Activated CD4-positive, alpha-beta T cell treated with anti-CD3 and anti-CD28 coated beads, Interleukin-2, Interleukin-6, amounts not matched to agents 100 ng/mL and 50 ng/mL, durations not matched to agents 16 hours and 8 hours (primary cell): ENCODE measurements around the gene PHF12.

Experiments
- DNase-seq: peaks from one replicate; pipeline ENCODE4 v3.0.0-alpha.2; 2020

The PHF12 gene

DNA sequence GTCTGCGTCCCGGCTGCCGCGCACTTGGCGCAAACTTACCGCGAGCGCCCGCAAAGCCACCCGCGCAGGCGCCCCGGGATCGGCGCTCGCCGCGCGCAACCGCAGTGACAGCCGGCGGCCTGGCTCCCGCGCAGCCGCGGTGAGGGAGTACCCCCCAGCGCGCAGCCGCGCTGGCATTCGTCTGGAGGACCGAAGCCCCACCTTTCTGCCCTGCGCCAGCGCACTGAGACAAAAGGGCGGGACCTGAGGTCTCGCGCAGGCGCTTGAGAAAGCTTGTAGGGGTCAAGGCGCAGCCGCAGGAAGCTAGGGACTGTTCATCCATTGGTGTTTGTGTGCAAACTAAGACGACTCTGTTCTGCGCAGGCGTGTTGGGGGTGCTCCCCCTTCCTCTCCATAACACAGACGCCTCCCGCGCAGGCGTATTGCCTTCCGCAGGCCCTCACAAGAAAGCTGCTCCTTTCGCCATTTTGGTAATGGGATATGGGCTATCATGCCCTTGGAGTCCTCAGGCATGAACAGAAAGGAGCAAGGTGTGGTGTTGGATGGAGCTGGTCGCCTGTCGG, at the start of gene PHF12:
TSS of gene PHF12 (minus strand) at position 91 of the 563 bp plus-strand sequence. CDS start 558 bp downstream, outside the sequence.
- peak; percentile 100 for DNase-seq

DNA sequence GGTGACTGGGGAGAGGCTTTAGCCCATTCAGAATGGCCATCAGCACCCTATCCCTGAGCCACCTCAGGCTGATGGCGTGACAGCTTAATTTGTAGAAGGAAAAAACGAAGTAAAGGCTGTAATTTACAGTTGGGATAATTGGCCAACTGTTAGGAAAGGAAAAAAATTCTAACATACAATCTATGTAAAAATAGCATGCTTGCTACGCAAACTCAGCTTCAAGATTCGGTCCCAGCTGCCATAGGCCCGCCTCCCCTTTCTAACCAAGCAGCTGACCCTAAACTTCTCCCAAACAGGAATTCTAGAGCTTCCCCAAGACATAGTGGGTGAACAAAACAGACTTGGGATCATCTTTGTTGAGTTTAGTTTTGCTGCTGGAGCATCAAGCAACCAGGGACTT, 49.7 kb upstream of the PHF12 start:
- no peak for DNase-seq

DNA sequence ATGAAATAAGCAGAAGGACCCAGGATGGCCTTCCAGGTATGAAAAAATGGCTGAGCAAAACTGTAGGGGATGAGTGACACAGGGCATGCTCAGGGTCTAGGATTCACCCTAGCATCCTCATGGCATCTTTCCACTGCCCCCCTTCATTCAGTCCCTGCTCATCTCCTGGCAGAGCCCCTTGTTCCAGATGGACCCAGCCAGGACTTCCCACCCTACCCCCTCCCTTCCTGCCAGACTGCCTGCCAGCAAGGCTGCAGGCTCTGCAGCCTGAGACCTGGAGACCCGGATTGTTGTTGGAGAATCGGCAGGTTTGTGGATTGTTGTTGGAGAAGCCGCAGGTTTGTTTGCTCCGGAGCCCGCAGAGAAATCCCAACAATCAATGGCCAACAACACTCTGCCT, 47.9 kb upstream of the PHF12 start:
- DNase-seq, result no peak

DNA sequence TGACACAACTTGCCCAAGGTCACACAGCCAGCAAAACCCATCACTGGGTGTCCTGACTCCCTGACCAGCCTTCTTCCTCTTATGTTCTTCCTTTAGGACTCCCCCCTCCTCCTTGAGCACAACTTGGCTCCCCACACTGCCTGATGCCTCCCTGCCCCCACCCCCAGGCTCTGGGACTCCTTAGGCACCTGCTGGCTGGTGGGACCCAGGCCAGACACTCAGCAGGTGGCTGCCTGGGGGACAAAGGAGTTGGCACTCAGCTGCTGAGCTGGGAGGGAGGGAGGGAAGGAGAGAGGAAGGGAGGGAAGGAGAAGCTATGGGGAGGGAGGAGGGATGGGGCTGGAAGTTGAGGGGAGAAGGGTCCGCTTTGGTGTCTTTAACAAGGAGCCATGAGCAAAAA, 46.5 kb upstream of the PHF12 start:
- DNase-seq, result no peak

DNA sequence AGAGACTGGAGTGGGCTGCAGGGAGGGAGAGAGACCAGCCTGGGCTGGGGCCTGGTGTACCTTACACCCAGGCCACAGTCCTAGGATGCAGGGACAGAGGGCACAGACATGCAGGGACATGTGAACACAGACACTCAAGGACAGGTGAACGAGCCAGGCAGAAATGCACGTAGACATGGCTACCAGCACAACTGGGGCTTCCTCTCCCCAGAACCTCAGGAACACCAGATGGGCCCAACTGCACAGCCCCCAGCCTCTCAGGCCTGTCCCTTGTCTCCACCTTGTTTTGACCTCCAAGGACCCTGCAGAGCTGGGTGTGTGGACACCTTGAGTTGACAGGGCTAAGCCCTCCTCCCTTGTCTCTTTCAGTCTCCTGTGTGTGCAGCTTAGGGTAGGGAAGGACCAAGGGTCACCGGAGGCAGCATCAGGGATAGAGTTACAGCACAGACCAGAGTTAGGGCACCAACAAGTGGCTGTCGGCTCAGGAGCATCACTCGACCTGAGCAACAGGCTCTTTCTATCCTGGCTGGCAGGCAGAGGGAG, 45.3 kb upstream of the PHF12 start:
- DNase-seq, result no peak

DNA sequence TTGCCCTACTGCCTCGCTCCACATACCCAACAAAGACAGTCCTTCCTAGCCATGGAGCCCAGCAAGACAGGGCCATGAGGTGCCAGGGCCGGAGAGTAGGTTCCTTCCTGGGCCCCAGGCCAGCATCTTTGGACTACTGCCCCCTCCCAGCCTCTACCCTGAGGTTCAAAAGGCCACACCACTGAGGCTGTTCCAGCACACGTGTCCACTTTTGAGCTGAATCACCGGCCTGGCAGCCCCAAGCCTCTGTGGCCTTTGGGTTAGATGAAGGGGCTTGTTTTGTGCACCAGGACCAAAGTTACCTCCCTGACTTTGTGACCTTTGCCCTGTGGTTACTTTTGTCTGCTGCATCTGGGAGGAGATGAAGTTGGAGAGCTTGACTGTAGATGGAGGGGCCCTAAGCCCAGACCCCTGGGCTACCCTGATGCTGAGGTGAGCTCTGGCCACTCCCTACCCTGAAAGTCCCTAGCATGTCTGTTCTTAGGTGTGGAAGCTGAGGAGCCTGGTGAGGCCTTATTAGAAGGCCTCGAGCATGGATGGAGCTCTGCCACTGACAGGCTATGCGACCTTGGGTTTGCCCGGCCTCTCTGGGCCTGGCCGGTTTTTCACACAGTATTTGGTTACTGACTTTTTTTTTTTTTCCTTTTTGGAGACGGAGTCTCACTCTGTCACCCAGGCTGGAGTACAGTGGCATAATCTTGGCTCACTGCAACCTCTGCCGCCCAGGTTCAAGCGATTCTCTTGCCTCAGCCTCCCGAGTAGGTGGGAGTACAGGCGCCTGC, 42.5 kb upstream of the PHF12 start:
- DNase-seq, result no peak

DNA sequence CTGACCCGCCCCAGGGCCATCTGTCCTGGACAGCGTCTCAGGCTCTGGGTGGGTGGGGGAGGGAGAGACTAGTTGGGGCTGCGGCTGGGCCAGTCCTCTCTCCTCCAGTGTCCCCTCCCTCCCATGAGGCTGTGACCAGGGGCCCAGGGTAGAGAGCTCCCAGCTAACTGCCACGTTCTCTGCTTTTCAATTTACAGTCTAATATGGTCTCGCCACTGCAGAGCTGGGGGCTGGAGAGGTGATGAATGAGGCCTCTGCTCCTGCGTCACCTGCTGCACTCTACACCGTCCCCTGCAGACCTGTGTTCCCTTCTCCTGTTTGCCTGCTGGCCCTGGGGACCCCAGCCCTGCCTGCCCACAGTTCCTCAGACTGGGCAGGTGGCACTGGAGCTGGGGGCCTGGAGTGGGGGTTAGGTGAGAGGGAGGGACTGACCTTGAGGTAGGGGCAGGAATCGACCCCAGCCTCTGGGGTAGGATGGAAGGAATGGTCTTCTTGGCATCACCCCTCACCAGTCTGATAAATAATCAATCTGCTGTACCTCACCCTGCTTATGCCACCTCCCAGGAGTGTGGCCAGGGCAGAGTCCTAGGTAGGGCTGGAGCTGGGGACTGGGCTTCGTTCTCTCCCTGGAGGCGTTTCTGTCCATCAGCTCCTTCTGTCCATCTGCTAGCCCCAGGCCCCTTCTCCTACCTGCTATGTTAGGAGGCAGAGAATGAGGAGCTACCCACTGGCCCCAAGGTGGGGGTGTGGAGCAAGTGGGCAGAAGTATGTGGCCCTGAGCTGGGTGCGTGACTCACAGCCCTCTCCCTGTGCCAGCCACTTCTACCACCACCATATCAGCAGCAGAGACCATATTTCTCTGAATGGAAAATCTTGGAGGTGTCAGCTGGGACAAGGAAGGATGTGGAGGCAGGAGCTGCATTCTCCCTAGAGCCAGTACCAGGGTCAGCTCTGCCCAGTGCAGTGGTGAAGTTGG, 41.6 kb upstream of the PHF12 start:
- no peak for DNase-seq

DNA sequence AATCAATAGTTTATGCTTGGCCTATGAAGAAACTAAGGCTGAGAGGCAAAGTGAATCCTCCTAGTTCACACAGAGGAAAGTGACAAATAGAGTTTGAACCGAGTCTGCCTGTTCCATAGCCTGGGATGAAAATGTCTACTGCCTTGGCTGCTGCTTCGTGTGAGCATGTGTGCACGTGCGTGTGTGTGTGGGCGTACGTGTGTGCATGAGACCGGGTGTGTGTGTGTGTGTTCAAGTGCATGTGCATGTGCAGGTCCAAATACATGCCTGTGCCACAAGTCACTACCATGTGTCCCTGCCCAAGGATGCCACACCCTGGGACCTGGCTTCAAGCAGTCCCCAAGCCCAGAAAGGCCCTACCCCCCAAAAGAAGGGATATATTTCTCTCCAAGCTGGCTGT, 40.9 kb upstream of the PHF12 start:
- DNase-seq, result no peak

DNA sequence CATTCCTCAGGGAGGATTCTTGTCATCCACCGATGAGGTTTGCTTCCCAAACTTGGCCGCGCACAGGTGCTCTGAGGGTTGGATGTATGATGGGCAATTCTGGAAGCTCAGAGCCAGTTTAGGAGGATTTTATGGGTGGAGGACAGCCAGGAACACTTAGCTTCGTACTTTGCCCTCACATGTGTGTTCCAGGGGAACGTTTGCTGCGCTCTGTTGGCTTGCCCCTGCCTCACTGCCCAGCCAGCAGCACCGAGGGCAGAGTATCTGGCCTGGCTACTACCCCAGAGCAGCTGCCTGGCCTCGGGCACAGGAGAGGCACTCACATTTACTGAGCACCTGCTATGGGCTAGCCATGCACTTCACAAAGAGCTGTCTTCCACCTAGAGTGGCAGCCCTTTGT, 40.5 kb upstream of the PHF12 start:
- no peak for DNase-seq

DNA sequence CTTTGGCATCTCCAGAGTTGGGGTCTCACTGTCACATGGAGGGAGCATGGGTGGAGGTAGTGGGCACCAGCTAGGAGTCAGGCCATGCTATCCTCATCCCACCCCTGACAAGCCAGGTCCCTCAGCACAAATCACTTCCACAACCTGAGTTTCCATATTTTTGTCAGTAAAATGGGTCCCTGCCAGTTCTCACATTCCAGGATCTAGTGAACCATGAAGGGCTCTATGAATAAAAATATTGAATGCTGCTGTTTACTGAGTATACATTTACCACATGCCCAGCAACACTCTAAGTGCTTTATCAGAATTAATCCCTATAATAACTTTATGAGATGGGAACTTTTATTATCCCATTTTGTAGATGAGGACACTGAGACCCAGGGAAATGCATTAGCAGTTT, 37.7 kb upstream of the PHF12 start:
- DNase-seq, result no peak

DNA sequence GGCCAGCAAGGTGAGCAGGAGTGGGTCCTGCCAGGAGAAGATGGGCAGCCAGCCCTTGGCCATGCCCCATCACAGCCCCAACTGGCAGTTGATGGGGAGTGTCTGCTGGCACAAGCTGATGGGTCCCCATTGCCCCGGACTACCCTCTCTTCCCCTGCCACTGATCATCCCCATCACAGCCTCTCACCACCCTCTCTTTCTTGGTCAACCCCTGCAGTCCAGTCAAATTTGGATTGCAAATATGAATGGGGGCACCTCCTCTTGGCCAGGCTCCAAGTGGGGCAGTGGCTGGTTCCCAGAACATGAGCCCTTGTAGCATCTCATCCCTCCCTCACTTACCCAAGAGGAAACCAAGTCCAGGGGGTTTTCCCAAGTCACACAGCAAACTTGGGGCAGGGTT, 37.2 kb upstream of the PHF12 start:
- DNase-seq, result no peak

DNA sequence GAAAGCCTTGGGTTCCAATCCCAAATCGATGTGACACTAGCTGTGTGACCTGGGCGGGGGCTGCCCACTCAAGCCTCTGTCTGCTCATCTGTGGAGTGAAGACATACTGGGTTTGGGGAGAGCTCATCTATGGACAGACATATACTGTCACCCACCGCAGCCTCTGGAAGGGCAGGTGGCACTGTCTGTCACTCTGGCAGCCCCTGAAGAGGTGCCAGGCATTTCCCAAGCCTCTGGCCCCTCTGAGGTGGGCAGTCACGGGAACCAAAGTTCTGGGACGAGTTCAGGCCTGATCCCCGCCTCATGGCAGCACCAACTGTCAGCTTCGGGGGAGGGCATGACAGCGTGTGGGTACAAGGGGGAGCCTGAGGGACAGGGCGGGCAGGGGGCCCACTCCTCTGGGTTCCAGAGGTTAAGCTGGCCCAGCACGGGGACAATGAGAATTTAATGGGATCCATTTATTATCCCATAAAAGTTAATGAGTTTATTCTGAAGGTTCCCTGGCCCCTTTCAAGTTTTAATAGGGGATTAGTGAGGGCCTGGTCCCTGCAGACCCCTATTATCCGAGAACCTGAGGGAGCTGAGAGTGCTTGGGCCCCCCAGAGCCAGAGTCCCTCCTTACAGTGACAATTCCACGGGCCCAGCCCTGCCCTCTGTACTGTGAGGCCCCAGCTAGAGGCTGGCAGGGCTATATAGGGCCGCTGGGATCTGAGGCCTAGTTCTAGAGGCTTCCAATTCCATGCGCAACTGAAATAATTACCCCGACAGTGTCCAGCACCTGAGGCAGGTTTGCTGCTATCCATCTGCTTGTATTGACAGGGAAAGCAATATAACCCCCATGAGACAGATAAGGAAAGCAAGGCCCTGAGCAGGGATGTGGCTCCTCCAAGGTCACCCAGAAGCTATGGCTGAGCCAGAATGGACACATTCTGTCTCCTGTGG, 35.7 kb upstream of the PHF12 start:
- DNase-seq, result no peak

DNA sequence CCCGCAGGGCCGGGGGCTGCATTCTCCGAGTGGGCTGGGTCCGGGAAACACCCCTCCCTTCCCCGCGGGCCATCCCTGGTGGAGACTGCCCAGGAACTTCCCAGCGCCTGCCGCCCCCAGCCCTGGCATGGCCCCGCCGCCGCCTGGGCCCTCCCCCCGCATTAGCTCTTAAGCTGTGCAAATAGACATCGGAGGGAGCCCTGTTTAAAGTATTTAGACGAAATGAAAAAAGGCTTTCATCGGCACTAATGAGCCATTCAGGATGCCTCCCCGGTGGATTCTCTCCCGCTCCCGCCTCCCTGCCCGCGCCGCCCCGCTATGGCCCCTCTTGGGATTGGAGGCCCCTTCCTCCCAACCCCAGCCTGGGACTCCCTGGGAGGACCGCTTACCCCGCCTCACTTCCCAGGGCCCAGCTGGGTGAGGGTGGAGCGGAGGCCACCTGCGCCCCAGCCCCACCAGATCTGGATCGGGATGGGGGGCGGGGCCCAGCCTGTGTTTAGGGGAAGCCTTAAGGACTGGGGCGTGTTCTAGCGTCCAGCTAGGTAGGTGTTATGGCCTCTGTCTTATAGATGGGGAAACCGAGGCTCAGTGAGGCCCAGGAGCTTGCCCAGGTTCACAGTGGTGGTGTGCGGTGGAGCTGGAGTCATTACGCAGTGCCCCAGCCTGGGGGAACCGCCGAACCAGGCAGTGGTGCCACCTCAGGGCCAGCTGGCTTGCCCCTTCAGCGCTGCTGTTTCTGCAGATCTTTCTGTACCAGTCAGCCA, 34.8 kb upstream of the PHF12 start:
- DNase-seq, result no peak

DNA sequence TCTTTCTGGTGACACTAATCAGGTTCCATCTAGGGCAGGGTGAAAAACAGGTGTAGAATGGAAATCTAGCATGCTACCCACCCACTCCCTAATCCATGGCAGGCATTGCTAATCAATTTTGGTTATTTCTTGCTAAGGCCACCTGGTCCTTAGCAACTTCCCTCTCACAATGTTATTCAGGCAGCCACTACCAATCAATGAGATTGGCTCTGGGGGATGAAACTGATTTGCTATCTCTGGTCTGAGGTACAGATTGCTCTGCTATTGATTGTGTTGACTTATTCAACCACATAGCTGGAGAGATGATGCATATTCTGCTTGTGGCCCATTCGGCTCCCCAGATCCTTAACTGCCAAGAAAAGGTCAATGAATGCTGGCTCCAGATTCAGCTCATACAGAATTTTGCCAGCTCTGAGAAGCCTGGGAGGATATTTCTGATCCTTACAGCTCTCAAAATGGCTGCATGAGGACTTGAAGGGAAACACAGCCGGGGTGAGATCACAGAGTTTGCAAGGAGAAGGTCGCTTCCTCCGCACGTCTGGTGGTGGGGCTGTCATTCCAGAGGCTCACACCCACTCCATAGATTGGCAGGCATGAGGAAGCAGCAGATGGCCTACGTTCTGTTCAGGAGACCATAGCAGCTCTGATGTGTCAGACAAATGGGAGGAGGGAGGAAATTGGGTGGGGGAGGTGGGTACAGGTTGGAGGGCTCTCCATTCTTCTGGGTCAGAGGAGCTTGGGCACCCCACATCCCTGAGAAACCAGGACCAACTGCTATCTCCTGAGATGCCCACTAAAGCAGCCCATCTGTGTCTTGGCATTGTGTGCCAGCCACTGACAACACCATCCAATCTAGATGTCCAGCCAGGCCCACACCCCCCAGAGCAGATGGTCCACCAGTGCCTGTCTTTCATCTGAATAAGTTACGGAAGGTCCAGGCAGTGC, 32.2 kb upstream of the PHF12 start:
- no peak for DNase-seq

DNA sequence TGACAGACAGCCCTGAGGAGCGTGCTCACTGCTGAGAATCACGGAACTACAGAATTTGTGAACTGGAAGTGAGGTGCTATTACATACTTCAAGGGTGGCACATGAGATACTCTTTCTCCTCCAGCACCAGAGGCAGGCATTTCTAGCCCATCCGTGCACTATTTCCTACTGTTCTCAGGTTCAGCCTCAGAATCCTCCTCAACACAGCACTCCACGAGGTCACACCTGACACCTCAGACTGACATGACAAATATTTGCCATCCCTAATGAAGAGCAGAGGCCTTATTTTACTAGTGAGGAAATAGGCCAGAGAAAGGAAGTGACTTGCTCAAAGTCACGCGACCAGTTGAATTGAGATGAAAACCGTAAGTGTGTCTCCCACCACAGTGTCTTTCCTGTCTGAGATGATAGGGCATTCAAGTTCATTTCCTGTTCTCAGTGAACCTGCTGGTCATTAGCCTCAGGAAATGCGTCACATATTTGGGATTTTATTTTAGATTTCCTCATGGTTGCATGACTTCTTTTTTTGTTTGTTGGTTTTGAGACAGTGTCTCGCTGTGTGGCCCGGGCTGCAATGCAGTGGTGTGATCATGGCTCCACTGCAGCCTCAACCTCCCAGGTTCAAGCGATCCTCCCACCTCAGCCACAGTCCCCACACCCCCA, 30.9 kb upstream of the PHF12 start:
- DNase-seq, result peak; percentile 77

DNA sequence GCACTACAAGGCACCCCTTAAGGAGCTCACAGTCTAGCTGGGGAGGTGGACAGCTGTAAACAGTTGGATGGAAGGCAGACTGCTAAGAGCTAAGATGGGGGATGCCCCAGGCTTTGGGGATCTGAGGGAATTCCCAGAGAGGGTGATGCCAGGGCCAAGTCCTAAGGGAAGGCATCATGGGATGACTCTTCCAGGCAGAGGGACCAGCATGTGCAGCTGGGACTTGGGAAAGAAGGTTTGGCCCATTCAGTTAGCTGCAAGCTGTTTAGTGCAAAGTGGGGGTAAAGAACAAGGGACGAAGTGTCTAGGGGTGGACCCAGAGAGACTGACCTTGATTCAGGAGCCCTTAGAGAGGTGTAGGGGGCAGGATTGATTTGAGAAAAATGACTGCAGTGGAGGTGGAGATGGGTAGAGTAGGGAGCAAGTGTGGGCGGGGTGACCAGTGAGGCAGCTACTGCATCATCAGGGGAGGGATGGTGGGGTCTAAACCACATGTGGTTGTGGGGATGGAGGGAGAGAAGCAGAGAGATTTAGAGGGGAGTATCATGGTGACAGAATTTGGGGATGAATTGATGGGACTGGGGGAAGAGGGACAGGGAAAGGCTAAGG, 27.1 kb upstream of the PHF12 start:
- no peak for DNase-seq

DNA sequence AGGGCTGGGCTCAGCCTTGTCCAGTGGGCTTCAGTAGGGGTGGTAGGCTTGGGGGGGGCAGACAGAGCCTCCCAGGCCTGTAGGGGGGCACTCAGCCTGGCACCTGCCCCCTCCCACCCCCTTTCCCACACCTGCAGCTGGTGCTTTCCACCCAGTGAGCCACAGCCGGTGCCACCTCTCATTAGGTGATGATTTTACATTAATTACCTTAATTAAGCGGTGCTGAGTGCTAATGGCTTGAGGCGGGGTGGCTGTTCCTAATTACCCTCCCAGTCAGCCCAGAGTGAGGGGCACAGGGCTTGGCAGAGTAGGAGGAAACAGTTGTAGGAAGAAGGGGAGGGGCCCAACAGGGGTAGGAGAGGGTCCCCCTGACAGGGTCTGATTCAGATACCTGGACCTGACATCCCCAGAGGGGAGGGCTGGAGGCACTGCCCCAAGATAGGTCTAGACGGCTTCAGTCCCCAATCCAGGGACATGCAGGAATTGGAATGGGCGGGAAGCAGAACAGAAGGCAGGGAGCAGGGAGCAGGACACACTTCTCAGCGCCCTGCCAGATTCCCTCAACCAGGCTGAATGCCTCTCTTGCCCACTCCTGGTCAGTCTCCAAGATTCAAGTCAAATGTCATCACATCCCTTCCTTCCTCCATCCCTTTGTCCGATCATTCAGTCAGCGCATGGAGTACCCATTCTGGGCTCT, 26.5 kb upstream of the PHF12 start:
- no peak for DNase-seq

DNA sequence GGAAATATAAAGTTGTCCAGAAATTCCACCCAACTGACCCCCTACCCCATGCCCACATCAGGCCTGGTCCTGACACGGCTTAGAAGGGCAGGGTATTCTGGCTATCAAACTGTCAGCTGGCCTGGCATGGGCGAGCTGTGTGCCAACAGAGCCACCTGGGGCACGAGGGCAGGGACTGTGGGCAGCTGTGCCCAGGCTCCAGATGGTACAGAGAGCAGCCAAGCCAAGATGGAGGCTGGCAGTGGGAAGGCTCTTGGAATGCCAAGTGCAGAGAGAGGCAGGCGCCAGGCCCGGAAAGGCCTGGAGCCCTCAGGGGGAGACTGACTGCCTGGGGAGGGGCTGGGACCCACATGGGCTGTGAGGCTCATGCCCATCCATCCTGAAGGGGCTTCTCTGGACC, 24.3 kb upstream of the PHF12 start:
- no peak for DNase-seq

DNA sequence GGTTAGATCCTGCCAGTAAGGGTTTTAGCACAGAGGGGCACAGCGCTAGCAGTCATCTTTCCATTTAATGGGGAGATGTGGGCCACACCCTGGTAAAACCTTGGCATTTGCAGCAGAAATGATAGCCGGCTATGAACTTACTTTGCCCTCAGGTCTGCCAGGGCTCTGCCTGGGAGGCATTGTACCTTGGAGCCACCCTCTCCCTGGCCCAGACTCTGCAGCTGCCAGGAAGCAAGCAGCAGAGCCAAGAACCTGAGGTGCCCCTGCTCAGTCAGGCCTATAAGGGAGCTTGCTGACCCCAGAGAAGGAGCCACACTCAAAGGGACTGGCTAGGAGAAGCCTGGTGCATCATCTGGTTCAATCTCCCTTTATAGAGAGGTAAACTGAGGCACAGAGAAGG, 23.7 kb upstream of the PHF12 start:
- no peak for DNase-seq
